Measurements from ENCODE around the gene ERG.
A peak's percentile ranks its signal among the peaks of the same experiment; 100 is the strongest.

The ERG gene

GRCh38 chr21:38358666-38359065, 139.6 kb downstream of the ERG start:
- no peak for DNase-seq (ENCODE audit: low read depth, low spot score)

- DNase-seq (ENCODE audit: low read depth, low spot score) = no peak
Measured at GRCh38 chr21:38358098-38358497, 140.2 kb downstream of the ERG start.

GRCh38 chr21:38356883-38357625, 141.2 kb downstream of the ERG start:
- DNase-seq (ENCODE audit: low read depth, low spot score) = no peak

GRCh38 chr21:38355992-38356781, 142.1 kb downstream of the ERG start:
- no peak for DNase-seq (ENCODE audit: low read depth, low spot score)

- DNase-seq (ENCODE audit: low read depth, low spot score) = no peak
Measured at GRCh38 chr21:38355353-38355752, 142.9 kb downstream of the ERG start.

- no peak for DNase-seq (ENCODE audit: low read depth, low spot score)
Measured at GRCh38 chr21:38354746-38355145, 143.5 kb downstream of the ERG start.

- no peak for DNase-seq (ENCODE audit: low read depth, low spot score)
Measured at GRCh38 chr21:38354231-38354630, 144.0 kb downstream of the ERG start.

- DNase-seq (ENCODE audit: low read depth, low spot score) = no peak
Measured at GRCh38 chr21:38352536-38353219, 145.6 kb downstream of the ERG start.

GRCh38 chr21:38351961-38352521, 146.2 kb downstream of the ERG start:
- peak; percentile 50 for DNase-seq (ENCODE audit: low read depth, low spot score)

GRCh38 chr21:38351176-38351959, 146.9 kb downstream of the ERG start:
- no peak for DNase-seq (ENCODE audit: low read depth, low spot score)

- DNase-seq (ENCODE audit: low read depth, low spot score) = no peak
Measured at GRCh38 chr21:38350684-38351083, 147.6 kb downstream of the ERG start.

- no peak for DNase-seq (ENCODE audit: low read depth, low spot score)
Measured at GRCh38 chr21:38349977-38350376, 148.3 kb downstream of the ERG start.

- no peak for DNase-seq (ENCODE audit: low read depth, low spot score)
Measured at GRCh38 chr21:38349111-38349746, 149.0 kb downstream of the ERG start.

- DNase-seq (ENCODE audit: low read depth, low spot score) = no peak
Measured at GRCh38 chr21:38346286-38346685, 152.0 kb downstream of the ERG start.

GRCh38 chr21:38343691-38344090, 154.6 kb downstream of the ERG start:
- no peak for DNase-seq (ENCODE audit: low read depth, low spot score)

- no peak for DNase-seq (ENCODE audit: low read depth, low spot score)
Measured at GRCh38 chr21:38342739-38343138, 155.5 kb downstream of the ERG start.

- DNase-seq (ENCODE audit: low read depth, low spot score) = no peak
Measured at GRCh38 chr21:38341546-38342012, 156.7 kb downstream of the ERG start.

GRCh38 chr21:38340131-38340530, 158.1 kb downstream of the ERG start:
- no peak for DNase-seq (ENCODE audit: low read depth, low spot score)

GRCh38 chr21:38337793-38338192, 160.5 kb downstream of the ERG start:
- DNase-seq (ENCODE audit: low read depth, low spot score) = no peak

GRCh38 chr21:38334866-38335265, 163.4 kb downstream of the ERG start:
- no peak for DNase-seq (ENCODE audit: low read depth, low spot score)
